RWPE1 (cell line): ENCODE measurements around the gene PRELID3B.

Experiments
- CTCF ChIA-PET: fragments of 350-600 bp; sonication (Branson Sonifier 250); formaldehyde crosslinking; extraction: SDS; loops from one replicate; lab custom pipeline; 2021; lab: Yijun Ruan, JAX
- POLR2A ChIA-PET: fragments of 400-600 bp; formaldehyde crosslinking; extraction: SDS; loops from one replicate; lab custom pipeline; 2020; ENCODE audit warnings: antibody characterized with exemption; ENCODE audit not compliant: low non-redundant PET; lab: Yijun Ruan, JAX
- DNase-seq: peaks from one replicate; pipeline ENCODE4 v3.0.0; 2012; ENCODE audit warnings: low spot score
- H3K27ac ChIP-seq: fragments of 450-650 bp; 2 replicates; pipeline ENCODE4 v1.5.1; 2017
- CTCF ChIP-seq: fragments of 450-650 bp; conservative IDR thresholded peaks from 2 replicates; pipeline ENCODE4 v1.5.1; 2017; ENCODE audit warnings: low read depth, mild to moderate bottlenecking

The PRELID3B gene

GRCh38 chr20:58991715-58992114 lies 50.9 kb downstream of the PRELID3B start:
- ChIA-PET CTCF (interaction anchor here (0.6 kb wide), 3 partner anchors 41 to 224 kb away, joined by 3 to 5 read pairs (median 3); partner anchors contain the start of gene ATP5F1E), POLR2A (no interaction called here)
- TF ChIP-seq CTCF, result no peak
- DNase-seq, result no peak
- no peak overlapping the region for H3K27ac ChIP-seq

GRCh38 chr20:58990651-58991445 lies 51.7 kb downstream of the PRELID3B start:
- TF ChIP-seq CTCF, result no peak
- ChIA-PET POLR2A (interaction anchor here (1.0 kb wide), 1 partner anchor 38 kb away, joined by 8 read pairs; no protein-coding TSS in a partner anchor), CTCF (interaction anchor here (0.6 kb wide), 2 partner anchors 29 to 41 kb away, joined by 3 to 6 read pairs; partner anchors contain the start of gene ATP5F1E)
- DNase-seq, result no peak
- H3K27ac ChIP-seq, result peak overlapping the region; percentile 10

GRCh38 chr20:58989196-58989595 lies 53.4 kb downstream of the PRELID3B start:
- CTCF ChIA-PET, result interaction anchor here (0.6 kb wide), 1 partner anchor 755 kb away, joined by 9 read pairs; no protein-coding TSS in a partner anchor
- no peak overlapping the region for H3K27ac ChIP-seq
- no peak for DNase-seq
- TF ChIP-seq CTCF, result no peak
- POLR2A ChIA-PET, result no interaction called here

GRCh38 chr20:58988565-58988882 lies 54.1 kb downstream of the PRELID3B start:
- POLR2A ChIA-PET, result no interaction called here
- no peak for DNase-seq
- 0 out of 2 replicates have a peak overlapping the region, but pooled peaks have one; percentile 1 for H3K27ac ChIP-seq
- CTCF ChIA-PET, result no interaction called here
- no peak for TF ChIP-seq CTCF

GRCh38 chr20:58987790-58988564 lies 54.6 kb downstream of the PRELID3B start:
- no peak for TF ChIP-seq CTCF
- CTCF ChIA-PET, result no interaction called here
- 0 out of 2 replicates have a peak overlapping the region, but pooled peaks have one; percentile 1 for H3K27ac ChIP-seq
- DNase-seq, result no peak
- POLR2A ChIA-PET, result no interaction called here

- ChIA-PET POLR2A (no interaction called here), CTCF (no interaction called here)
- H3K27ac ChIP-seq, result no peak overlapping the region
Observed at GRCh38 chr20:58986968-58987517, 55.5 kb downstream of the PRELID3B start.

More at GRCh38 chr20:58986968-58987517, 55.5 kb downstream of the PRELID3B start:
- no peak for DNase-seq
- no peak for TF ChIP-seq CTCF
